ENCODE measurements around the gene IRF9.

IRF9 gene

GRCh38 chr14:24131549-24131966, 29.5 kb upstream of the IRF9 start:
- DNase-seq (ENCODE audit: low spot score) = no peak

GRCh38 chr14:24132061-24132685, 28.9 kb upstream of the IRF9 start:
- DNase-seq (ENCODE audit: low spot score) = peak; percentile 49

- no peak for DNase-seq (ENCODE audit: low spot score)
Observed at GRCh38 chr14:24132976-24133375, 28.1 kb upstream of the IRF9 start.

GRCh38 chr14:24133735-24134134, 27.3 kb upstream of the IRF9 start:
- DNase-seq (ENCODE audit: low spot score) = no peak

GRCh38 chr14:24135584-24135833, 25.6 kb upstream of the IRF9 start:
- no peak for DNase-seq (ENCODE audit: low spot score)

GRCh38 chr14:24135834-24136683, 25.0 kb upstream of the IRF9 start, which contains the start of gene PSME1:
Gene PSME1, plus strand, starts transcription at chr14:24136194. Its CDS starts 69 bp downstream, at chr14:24136263.
- peak; percentile 92 for DNase-seq (ENCODE audit: low spot score)

GRCh38 chr14:24136684-24137528, 24.2 kb upstream of the IRF9 start:
- DNase-seq (ENCODE audit: low spot score) = no peak

GRCh38 chr14:24137529-24138395, 23.3 kb upstream of the IRF9 start:
- DNase-seq (ENCODE audit: low spot score) = no peak

- no peak for DNase-seq (ENCODE audit: low spot score)
Observed at GRCh38 chr14:24138396-24139271, 22.4 kb upstream of the IRF9 start.

- no peak for DNase-seq (ENCODE audit: low spot score)
Observed at GRCh38 chr14:24139272-24139934, 21.7 kb upstream of the IRF9 start.

GRCh38 chr14:24141097-24141880, 19.8 kb upstream of the IRF9 start, which contains the start of gene EMC9:
Gene EMC9, minus strand, starts transcription at chr14:24141591. Its CDS starts 287 bp downstream, at chr14:24141304.
- peak; percentile 99 for DNase-seq (ENCODE audit: low spot score)

GRCh38 chr14:24143511-24143910, 17.6 kb upstream of the IRF9 start:
- DNase-seq (ENCODE audit: low spot score) = no peak

- no peak for DNase-seq (ENCODE audit: low spot score)
Observed at GRCh38 chr14:24144451-24144850, 16.6 kb upstream of the IRF9 start.

GRCh38 chr14:24145219-24145618, 15.8 kb upstream of the IRF9 start:
- no peak for DNase-seq (ENCODE audit: low spot score)

- peak; percentile 12 for DNase-seq (ENCODE audit: low spot score)
Observed at GRCh38 chr14:24145690-24146452, 15.2 kb upstream of the IRF9 start.

- peak; percentile 87 for DNase-seq (ENCODE audit: low spot score)
Observed at GRCh38 chr14:24146453-24146977, 14.6 kb upstream of the IRF9 start, which contains the start of gene PSME2. Gene PSME2, minus strand, starts transcription at chr14:24146610. Its CDS starts 29 bp downstream, at chr14:24146581.

- DNase-seq (ENCODE audit: low spot score) = peak; percentile 98
Observed at GRCh38 chr14:24146978-24147760, 13.9 kb upstream of the IRF9 start, which contains the start of gene RNF31. Gene RNF31, plus strand, starts transcription at chr14:24147498. Its CDS starts 201 bp downstream, at chr14:24147699.

Data from CD4-positive, alpha-beta T cell treated with Interleukin-6 at 100 ng/mL for 8 hours (primary cell).